Activated CD4-positive, alpha-beta T cell treated with anti-CD3 and anti-CD28 coated beads, Interleukin-10, Interleukin-2, amounts not matched to agents 100 ng/mL and 50 ng/mL, durations not matched to agents 16 hours and 8 hours (primary cell): ENCODE measurements around the gene BAIAP2L1.

ENCODE experiments used
- DNase-seq: peaks from one replicate; pipeline ENCODE4 v3.0.0-alpha.2; 2020

Gene BAIAP2L1

DNA sequence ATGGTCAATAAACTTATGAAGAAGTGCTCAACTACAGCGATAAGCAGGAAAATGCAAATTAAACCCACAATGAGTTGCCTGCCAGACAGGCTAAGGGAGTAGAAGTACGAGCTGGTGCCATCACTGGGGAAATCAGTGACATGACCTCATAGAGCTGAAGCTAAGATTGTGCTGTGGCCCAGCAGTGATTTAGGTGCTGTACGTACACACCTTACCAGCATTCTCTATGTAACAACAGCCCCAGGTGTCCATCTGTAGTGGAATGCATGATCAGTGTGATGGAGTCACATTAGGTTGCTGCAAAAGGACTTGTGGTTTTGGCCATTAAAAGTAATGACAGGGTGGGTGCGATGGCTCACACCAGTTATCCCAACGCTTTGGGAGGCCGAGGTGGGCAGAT is 143.2 kb downstream of the BAIAP2L1 start:
- DNase-seq = no peak

- DNase-seq = no peak
Measured at GRCh38 chr7:98256431-98256830, 144.5 kb downstream of the BAIAP2L1 start.

DNA sequence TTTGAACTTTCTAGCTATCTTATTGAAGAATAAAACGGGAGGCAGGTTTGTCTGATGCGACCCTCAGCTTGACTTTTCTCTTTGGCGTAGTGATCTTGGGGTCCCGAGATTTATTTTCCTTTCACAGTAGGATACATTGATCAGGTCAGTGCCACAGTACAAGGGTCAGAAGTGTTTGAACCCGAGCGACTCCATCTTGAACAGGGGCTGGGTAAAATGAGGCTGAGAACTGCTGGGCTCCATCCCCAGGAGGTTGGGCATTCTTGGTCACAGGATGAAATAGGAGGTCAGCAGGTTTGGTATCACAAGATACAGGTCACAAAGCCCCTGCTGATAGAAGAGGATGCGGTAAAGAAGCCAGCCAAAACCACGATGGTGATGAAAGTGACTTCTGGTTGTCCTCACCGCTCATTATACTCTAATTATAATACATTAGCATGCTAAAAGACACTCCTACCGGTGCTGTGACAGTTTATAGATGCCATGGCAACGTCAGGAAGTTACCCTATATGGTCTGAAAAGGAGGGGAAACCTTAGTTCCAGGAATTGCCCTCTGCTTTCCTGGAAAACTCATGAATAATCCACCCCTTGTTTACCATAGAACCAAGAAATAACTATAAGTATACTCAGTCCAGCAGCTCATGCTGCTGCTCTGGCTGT is 145.8 kb downstream of the BAIAP2L1 start:
- peak; percentile 69 for DNase-seq

DNA sequence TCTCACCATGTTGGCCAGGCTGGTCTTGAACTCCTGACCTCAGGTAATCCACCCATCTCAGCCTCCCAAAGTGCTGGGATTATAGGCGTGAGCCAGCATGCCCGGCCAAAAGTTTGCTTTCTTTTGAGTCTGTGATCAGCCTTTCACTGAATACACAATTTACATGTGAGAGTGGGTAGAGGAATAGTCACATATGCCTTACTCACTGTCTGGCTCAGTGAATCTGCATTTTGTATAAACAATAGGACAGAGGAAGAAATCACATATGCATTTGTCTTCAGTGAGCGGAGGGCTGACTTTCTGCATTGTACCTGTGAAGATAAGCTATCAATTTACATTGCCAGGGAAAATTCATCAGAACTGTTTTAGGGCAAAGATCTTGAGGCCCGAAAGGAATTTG is 146.4 kb downstream of the BAIAP2L1 start:
- no peak for DNase-seq

GRCh38 chr7:98252425-98253054 is 148.3 kb downstream of the BAIAP2L1 start:
- DNase-seq = no peak

DNA sequence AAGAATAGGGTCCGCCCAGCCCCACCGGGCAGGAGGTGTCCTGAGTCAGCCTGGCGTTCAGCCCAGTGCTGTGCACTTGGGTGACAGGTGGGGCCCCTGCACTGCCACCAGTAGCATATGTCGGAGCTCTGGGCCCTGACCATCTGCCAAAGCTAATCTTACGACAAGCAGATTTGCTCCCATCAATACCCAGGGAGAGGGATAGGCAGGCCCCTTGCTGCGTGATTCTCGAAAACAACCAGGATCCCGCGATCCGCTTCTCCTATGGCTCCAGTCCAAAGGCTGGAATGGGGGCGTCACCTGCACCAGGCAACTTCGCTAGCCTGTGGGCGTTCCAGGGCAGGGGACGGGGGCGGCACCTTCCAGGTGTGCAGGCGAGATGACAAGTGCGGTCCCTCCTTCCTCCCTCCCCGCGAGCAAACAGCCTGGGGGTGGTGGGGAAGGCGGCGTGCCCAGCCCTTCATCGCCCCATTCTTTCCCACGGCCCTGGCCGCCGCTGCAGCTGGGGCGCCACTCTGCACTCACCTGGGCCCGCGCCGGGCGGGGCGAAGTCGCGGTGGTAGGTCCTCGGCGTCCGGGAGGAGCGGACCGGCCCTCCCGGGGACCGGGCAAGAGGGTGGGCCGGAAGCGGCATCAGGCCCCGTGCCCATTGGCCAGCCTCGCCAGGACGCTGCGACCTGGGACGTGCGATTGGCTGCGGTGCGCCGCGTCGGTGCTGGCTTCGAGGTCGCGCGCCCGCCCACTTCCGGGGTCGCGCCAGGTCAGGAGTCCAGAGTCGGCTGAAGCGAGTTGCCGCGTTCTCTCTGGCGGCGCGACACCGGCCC is 149.1 kb downstream of the BAIAP2L1 start, which contains the start of gene TECPR1:
TSS of gene TECPR1 (minus strand) at position 632 of the 824 bp plus-strand sequence. CDS start 6,086 bp downstream, outside the sequence.
- peak; percentile 94 for DNase-seq

DNA sequence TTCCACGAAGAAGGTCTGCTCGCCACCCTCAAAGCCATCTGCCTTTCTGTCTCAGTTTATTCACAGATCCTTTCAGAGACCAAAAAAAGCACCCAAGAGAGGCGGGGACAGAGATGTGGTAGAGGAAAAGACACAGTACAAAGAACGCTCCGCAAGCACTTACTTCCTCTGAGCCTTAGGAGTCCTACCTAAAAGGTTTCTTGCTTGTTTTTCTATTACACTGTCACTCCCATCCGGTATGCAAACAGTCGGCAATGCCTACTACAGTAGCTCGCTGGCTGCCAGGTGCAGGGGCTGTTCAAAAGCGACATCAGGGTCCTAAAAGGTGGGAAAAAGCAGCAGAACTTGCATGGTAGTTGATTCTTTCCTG is 149.7 kb downstream of the BAIAP2L1 start:
- peak; percentile 48 for DNase-seq

DNA sequence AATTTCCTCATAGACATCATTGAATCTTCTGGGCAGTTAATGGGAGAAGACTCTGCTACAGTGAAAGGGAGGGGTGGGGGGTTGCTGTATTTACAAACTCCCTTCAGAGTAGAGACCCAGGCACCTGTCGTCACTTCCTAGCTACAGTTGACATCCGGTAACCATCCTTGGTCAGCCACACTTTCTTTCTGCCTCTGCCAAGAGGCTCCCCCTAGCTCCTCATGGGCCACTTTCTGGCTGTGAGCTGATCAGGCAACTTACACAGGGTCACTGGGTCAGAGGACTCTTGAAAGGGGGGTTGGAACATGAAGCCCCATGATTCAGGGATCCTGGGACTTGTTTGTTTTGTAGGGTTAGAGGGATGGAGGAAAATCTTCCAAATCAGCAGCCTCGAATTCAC is 150.1 kb downstream of the BAIAP2L1 start:
- DNase-seq = peak; percentile 70

- DNase-seq = no peak
Measured at GRCh38 chr7:98249106-98249505, 151.8 kb downstream of the BAIAP2L1 start.

DNA sequence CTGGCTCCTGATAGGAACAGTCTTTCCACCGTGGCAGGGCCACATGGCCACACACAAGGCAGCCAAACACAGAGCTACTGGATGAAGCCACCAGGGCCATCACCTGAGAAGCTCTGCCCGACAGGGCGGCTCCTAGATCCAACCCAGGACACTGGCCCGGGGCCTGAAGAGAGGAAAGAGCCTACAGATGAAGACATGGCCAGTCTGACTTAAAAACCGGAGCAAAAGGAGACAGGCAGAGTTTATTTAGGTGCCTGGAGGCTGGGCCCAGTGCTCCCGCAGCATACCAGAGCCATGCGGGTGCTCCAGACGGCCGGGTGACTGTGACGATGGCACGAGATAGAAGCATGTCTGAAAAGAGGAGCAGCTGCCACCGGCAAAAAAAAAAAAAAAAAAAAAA is 152.7 kb downstream of the BAIAP2L1 start:
- no peak for DNase-seq

GRCh38 chr7:98244871-98245270 is 156.0 kb downstream of the BAIAP2L1 start:
- DNase-seq = no peak

- no peak for DNase-seq
Measured at GRCh38 chr7:98242934-98243333, 158.0 kb downstream of the BAIAP2L1 start.

DNA sequence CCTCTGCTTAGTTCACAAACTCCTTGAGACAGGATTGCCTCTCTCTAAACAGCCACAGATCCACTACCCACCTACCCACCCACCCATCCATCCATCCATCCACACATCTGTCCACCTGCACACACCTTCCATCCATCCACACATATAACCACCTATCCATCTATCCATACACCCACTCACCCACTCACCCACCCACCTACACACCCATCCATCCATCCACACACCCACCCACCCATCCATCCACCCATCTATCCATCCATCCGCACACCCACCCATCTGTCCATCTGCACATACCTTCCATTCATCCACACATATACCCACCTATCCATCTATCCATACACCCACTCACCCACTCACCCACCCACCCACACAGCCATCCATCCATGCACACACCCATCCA is 158.5 kb downstream of the BAIAP2L1 start:
- DNase-seq = no peak

GRCh38 chr7:98241674-98242241 is 159.1 kb downstream of the BAIAP2L1 start:
- no peak for DNase-seq
